Activated CD8-positive, alpha-beta T cell treated with anti-CD3 and anti-CD28 coated beads, Interleukin-2, amount 10 ng/mL, durations not matched to agents 7 days and 5 days (primary cell): ENCODE data around the gene RNF212B. TPM values are rescaled to one million over a fixed set of nuclear protein-coding genes. Genes with fewer than 3 reads are reported as not detected.
"Not testable (repeated sequence)": the region's sequence is repeated elsewhere in the genome, so short reads cannot be mapped to it uniquely, and the experiment has no call there.

Source experiments
- ATAC-seq: fragments of 150-1000 bp; cut with Tn5 transposase; one replicate; pipeline ENCODE4 v1.10.0; 2021; ENCODE audit warnings: moderate library complexity
- CTCF ChIA-PET: fragments of 350-600 bp; sonication (Branson Sonifier 250); formaldehyde crosslinking; loops from one replicate; lab custom pipeline; 2021; ENCODE audit warnings: antibody characterized with exemption; lab: Charles Lee
- POLR2A ChIA-PET: fragments of 350-600 bp; sonication (Branson Sonifier 250); formaldehyde crosslinking; loops from one replicate; lab custom pipeline; 2021; ENCODE audit warnings: antibody characterized with exemption; lab: Charles Lee
- DNase-seq: peaks from one replicate; pipeline ENCODE4 v3.0.0-alpha.2; 2020
- H3K27ac Mint-ChIP-seq: one replicate; pipeline ENCODE4 v1.8.0; 2021; ENCODE audit warnings: mild to moderate bottlenecking, mixed read lengths
- H3K27me3 Mint-ChIP-seq: one replicate; pipeline ENCODE4 v1.8.0; 2021; ENCODE audit warnings: low read depth, mixed read lengths
- H3K36me3 Mint-ChIP-seq: one replicate; pipeline ENCODE4 v1.8.0; 2021; ENCODE audit warnings: low read depth, mixed read lengths
- H3K4me1 Mint-ChIP-seq: one replicate; pipeline ENCODE4 v1.8.0; 2021; ENCODE audit warnings: low read depth, mixed read lengths
- H3K4me3 Mint-ChIP-seq: one replicate; pipeline ENCODE4 v1.8.0; 2021; ENCODE audit warnings: mild to moderate bottlenecking, mixed read lengths
- H3K9me3 Mint-ChIP-seq: one replicate; pipeline ENCODE4 v1.8.0; 2022; ENCODE audit warnings: mixed read lengths; ENCODE audit not compliant: insufficient read depth
- total RNA-seq, 2 experiments: library from RNA; stranded (reverse); gene quantifications; one replicate each; pipeline ENCODE4 v1.2.3, GENCODE V29; 2021

The RNF212B gene, protein sequence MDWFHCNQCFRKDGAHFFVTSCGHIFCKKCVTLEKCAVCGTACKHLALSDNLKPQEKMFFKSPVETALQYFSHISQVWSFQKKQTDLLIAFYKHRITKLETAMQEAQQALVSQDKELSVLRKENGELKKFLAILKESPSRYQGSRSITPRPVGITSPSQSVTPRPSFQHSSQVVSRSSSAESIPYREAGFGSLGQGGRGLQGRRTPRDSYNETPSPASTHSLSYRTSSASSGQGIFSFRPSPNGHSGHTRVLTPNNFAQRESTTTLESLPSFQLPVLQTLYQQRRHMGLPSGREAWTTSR
- total RNA-seq = not detected

- H3K4me3 Mint-ChIP-seq = peak within 1 kb of the TSS; percentile 34
- peaks cover 6% of the 10 kb centered on the region for H3K4me1 Mint-ChIP-seq
- DNase-seq (peak; percentile 87), ATAC-seq (peak; percentile 100)
- CTCF ChIA-PET = interaction anchor here (0.9 kb wide), 1 partner anchor 17 kb away, joined by 3 read pairs; no protein-coding TSS in a partner anchor
- POLR2A ChIA-PET = no interaction called here
- H3K9me3 Mint-ChIP-seq = no peaks in the 10 kb centered on the region
- H3K27ac Mint-ChIP-seq = no peak within 1 kb of the TSS
- peaks cover 12% of the 10 kb centered on the region for H3K27me3 Mint-ChIP-seq
- H3K36me3 Mint-ChIP-seq = no peaks in the 10 kb centered on the region
These were observed at the start of gene RNF212B for GRCh38 chr14:23237772-23238594. TSS of gene RNF212B (plus strand) at chr14:23237936. CDS start at chr14:23240346, 2,410 bp downstream.

GRCh38 chr14:23193432-23193831 lies 44.3 kb upstream of the RNF212B start:
- POLR2A ChIA-PET = no interaction called here
- CTCF ChIA-PET = interaction anchor here (2.1 kb wide), 1 partner anchor 72 kb away, joined by 13 read pairs; no protein-coding TSS in a partner anchor
- H3K27ac Mint-ChIP-seq = no peak overlapping the region
- peaks cover 4% of the 10 kb centered on the region for H3K27me3 Mint-ChIP-seq
- H3K4me3 Mint-ChIP-seq = no peak overlapping the region
- no peaks in the 10 kb centered on the region for H3K36me3 Mint-ChIP-seq
- no peak for DNase-seq
- H3K4me1 Mint-ChIP-seq = no peaks in the 10 kb centered on the region
- no peaks in the 10 kb centered on the region for H3K9me3 Mint-ChIP-seq
- no peak for ATAC-seq

- Mint-ChIP-seq H3K4me1 (no peaks in the 10 kb centered on the region), H3K27ac (no peak overlapping the region), H3K36me3 (no peaks in the 10 kb centered on the region), H3K9me3 (no peaks in the 10 kb centered on the region), H3K4me3 (no peak overlapping the region), H3K27me3 (peaks cover 7% of the 10 kb centered on the region)
- DNase-seq = no peak
- ATAC-seq = no peak
- ChIA-PET POLR2A (interaction anchor here (0.5 kb wide), 1 partner anchor 506 kb away, joined by 3 read pairs; no protein-coding TSS in a partner anchor), CTCF (interaction anchor here (2.1 kb wide), 1 partner anchor 75 kb away, joined by 13 read pairs; no protein-coding TSS in a partner anchor)
These were observed 42.1 kb upstream of the RNF212B start for GRCh38 chr14:23195552-23196101.

GRCh38 chr14:23196487-23196886 lies 41.2 kb upstream of the RNF212B start:
- H3K9me3 Mint-ChIP-seq, H3K27me3 Mint-ChIP-seq, DNase-seq, H3K4me1 Mint-ChIP-seq, H3K4me3 Mint-ChIP-seq, POLR2A ChIA-PET, H3K36me3 Mint-ChIP-seq, H3K27ac Mint-ChIP-seq, ATAC-seq, CTCF ChIA-PET: not testable (repeated sequence)

GRCh38 chr14:23199141-23199540 lies 38.6 kb upstream of the RNF212B start:
- H3K27me3 Mint-ChIP-seq, H3K27ac Mint-ChIP-seq, POLR2A ChIA-PET, H3K9me3 Mint-ChIP-seq, DNase-seq, H3K4me3 Mint-ChIP-seq, H3K4me1 Mint-ChIP-seq, ATAC-seq, H3K36me3 Mint-ChIP-seq: not testable (repeated sequence)
- CTCF ChIA-PET = interaction anchor here (1.0 to 2.4 kb wide), 2 partner anchors 20 to 78 kb away, joined by 3 to 10 read pairs; no protein-coding TSS in a partner anchor

DNA sequence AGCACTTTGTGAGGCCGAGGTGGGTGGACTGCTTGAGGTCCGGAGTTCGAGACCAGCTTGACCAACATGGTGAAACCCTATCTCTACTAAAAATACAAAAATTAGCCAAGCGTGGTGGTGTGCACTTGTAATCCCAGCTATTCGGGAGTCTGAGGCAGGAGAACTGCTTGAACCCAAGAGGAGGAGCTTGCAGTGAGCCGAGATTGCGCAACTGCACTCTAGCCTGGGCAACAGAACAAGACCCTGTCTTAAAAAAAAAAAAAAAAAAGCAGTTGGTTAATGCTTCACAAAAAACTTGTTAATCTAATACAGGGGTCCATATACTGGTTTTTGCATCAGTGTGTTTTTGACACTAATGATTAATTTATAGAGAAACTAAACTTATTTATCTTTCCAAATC lies 35.7 kb upstream of the RNF212B start:
- DNase-seq (no peak), ATAC-seq (no peak)
- H3K9me3 Mint-ChIP-seq = no peaks in the 10 kb centered on the region
- H3K4me1 Mint-ChIP-seq = no peaks in the 10 kb centered on the region
- ChIA-PET CTCF (no interaction called here), POLR2A (no interaction called here)
- no peaks in the 10 kb centered on the region for H3K36me3 Mint-ChIP-seq
- H3K4me3 Mint-ChIP-seq = no peak overlapping the region
- H3K27me3 Mint-ChIP-seq = peaks cover 14% of the 10 kb centered on the region
- no peak overlapping the region for H3K27ac Mint-ChIP-seq

DNA sequence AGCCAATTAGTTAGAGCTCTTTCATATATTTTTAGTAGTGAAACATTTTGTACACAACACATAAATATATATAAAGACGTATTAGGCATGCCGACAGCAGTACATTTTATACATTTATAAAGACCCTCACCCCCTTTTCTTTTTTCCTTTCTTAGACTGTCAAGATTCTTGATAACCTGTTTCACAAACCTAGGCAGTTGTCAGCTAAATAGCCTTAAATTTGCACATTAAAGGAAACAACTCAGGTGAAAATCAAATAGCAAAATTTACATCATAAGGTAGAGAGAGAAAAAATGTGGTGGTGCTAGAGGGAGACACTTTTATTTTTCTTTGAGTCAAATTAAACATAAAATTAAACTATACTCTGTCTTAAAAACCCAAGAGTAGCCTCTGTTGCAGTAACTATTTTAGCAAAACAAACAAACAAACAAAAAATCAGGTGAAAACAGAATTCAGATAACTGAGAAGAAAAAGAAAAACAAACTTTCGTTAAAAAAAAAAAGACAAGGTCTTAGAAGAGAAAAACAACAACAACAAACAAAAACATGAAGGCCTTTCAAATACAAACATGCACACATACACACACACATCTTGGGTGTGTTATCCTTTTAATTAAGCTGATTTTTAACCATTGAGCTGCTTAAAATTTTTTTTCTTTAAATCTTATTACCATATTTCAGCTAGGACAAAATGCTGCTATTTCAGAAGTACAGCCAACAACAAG lies 31.2 kb upstream of the RNF212B start:
- H3K4me1 Mint-ChIP-seq = no peaks in the 10 kb centered on the region
- no peaks in the 10 kb centered on the region for H3K36me3 Mint-ChIP-seq
- POLR2A ChIA-PET = no interaction called here

GRCh38 chr14:23207146-23207540 lies 30.6 kb upstream of the RNF212B start:
- ChIA-PET CTCF (interaction anchor here (1.1 to 1.5 kb wide), 4 partner anchors 20 to 425 kb away, joined by 3 to 5 read pairs (median 4); no protein-coding TSS in a partner anchor), POLR2A (interaction anchor here (1.1 kb wide), 1 partner anchor 30 kb away, joined by 3 read pairs; no protein-coding TSS in a partner anchor)
- DNase-seq (no peak), ATAC-seq (no peak)
- Mint-ChIP-seq H3K27ac (no peak overlapping the region), H3K4me3 (no peak overlapping the region), H3K36me3 (no peaks in the 10 kb centered on the region), H3K4me1 (no peaks in the 10 kb centered on the region), H3K9me3 (no peaks in the 10 kb centered on the region), H3K27me3 (peaks cover 18% of the 10 kb centered on the region)

More for the DNA sequence above, 31.2 kb upstream of the RNF212B start:
- no peak for ATAC-seq
- Mint-ChIP-seq H3K4me3 (no peak overlapping the region), H3K27me3 (peaks cover 17% of the 10 kb centered on the region), H3K27ac (no peak overlapping the region), H3K9me3 (no peaks in the 10 kb centered on the region)
- no peak for DNase-seq
- CTCF ChIA-PET = interaction anchor here (1.1 to 1.7 kb wide), 4 partner anchors 19 to 173 kb away, joined by 4 to 8 read pairs (median 5); no protein-coding TSS in a partner anchor

GRCh38 chr14:23208324-23208723 lies 29.4 kb upstream of the RNF212B start:
- H3K9me3 Mint-ChIP-seq = no peaks in the 10 kb centered on the region
- ChIA-PET POLR2A (interaction anchor here (1.1 kb wide), 1 partner anchor 31 kb away, joined by 3 read pairs; no protein-coding TSS in a partner anchor), CTCF (interaction anchor here (1.0 to 1.4 kb wide), 2 partner anchors 88 to 424 kb away, joined by 3 read pairs; no protein-coding TSS in a partner anchor)
- no peaks in the 10 kb centered on the region for H3K4me1 Mint-ChIP-seq
- DNase-seq = no peak
- H3K27ac Mint-ChIP-seq = no peak overlapping the region
- no peak for ATAC-seq
- H3K36me3 Mint-ChIP-seq = no peaks in the 10 kb centered on the region
- H3K27me3 Mint-ChIP-seq = peaks cover 18% of the 10 kb centered on the region
- no peak overlapping the region for H3K4me3 Mint-ChIP-seq

DNA sequence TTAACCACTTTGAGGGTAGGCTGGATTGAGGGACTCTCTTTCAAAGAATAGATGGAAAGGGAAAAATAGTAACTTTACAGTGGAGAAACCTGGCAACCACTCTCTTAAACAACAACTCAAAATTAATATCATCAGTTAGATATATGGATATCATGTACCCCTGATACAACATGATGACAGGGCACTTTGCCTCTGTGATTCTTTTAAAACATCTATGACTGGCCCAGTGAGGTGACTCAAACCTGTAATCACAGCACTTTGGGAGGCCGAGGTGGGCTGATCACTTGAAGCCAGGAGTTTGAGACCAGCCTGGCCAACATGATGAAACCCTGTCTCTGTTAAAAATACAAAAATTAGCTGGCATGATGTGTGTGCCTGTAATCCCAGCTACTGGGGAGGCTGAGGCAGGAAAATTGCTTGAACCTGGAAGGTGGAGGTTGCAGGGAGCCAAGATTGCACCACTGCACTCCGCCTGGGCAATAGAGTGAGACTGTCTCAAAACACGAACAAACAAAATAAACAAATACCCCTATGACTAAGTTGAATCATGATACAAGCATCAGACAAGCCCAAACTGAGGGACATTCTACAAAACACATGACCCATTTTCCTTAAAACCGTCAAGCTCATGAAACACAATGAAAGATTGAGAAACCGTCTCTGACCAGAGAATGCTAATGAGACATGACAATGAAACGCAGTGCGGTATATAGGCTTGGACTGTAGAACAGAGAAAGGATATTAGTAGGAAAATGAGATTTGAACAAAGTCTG lies 27.9 kb upstream of the RNF212B start:
- DNase-seq (no peak), ATAC-seq (no peak)
- H3K4me3 Mint-ChIP-seq = no peak overlapping the region
- no peaks in the 10 kb centered on the region for H3K36me3 Mint-ChIP-seq
- H3K4me1 Mint-ChIP-seq = no peaks in the 10 kb centered on the region
- peaks cover 12% of the 10 kb centered on the region for H3K27me3 Mint-ChIP-seq
- CTCF ChIA-PET = no interaction called here
- H3K27ac Mint-ChIP-seq = no peak overlapping the region
- no peaks in the 10 kb centered on the region for H3K9me3 Mint-ChIP-seq
- POLR2A ChIA-PET = no interaction called here
